HG03139 (cell line): ENCODE measurements around the gene ZNF565.
"Not testable (repeated sequence)": the region's sequence is repeated elsewhere in the genome, so short reads cannot be mapped to it uniquely, and the experiment has no call there.

Source experiments
- ATAC-seq: cut with Tn5 transposase; IDR thresholded peaks from one replicate; pipeline ENCODE4 v1.9.1; 2021; ENCODE audit not compliant: unreplicated experiment

ZNF565 gene

DNA sequence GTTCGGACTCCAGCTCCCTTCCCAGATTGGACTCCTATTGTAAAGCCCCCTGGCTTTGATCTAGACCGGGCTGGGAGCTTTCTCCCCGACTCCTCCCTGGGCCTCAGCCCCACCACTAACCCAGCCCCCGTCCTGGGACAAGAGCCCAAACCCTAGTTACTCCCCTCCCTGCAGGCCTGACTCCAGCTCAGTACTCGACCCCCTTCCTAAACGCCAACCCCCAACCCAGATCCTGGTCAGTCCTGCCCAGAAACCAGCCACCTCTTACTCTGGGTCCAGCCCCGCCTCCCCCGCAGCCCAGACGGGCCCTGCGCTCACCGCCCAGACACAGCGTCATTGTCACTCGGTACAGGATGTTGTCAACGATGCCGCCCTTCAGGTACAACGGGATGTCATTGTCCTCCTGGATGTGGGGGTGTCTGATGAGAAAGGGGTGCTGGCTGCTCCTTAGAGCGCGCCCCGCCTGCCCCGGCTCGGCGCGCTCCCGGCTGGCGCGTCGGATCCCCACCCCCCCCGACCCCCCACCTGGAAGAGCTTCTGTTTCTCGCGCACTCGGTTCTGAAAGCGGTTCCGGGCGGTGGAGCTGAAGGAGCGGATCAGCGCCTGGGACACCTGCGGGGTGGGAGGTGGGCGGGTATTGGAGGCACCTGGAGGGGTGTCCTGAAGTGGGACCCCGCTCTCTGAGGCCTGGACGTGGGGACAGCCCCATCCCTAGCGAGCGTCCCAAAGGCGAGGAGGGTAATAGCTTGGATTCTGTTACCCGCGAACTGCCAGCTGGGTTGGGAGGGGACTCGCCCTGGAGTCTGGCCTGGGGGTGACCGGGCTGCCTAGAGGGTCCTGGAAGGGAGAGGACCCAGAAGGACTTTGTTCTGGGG is 63.1 kb downstream of the ZNF565 start:
- no peak for ATAC-seq

DNA sequence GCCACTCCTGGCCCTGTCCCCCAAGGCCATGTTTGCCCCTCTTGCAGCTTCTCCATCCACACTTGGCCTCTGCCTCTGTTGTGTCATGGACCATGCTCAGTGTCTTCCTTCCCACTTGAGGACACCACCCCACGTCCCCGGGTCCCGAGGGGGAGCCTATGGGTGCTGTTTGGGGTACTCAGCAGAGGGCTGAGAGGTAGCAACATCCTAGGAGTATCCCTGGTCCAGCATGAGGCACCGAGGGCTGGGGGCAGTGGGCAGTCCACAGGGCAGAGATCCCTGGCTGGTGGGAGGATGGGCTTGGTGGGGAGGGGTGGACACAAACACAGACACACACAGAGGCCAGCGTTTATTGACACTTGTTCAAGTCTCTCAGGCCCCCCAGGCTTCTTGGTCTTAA is 63.9 kb downstream of the ZNF565 start:
- ATAC-seq: no peak

DNA sequence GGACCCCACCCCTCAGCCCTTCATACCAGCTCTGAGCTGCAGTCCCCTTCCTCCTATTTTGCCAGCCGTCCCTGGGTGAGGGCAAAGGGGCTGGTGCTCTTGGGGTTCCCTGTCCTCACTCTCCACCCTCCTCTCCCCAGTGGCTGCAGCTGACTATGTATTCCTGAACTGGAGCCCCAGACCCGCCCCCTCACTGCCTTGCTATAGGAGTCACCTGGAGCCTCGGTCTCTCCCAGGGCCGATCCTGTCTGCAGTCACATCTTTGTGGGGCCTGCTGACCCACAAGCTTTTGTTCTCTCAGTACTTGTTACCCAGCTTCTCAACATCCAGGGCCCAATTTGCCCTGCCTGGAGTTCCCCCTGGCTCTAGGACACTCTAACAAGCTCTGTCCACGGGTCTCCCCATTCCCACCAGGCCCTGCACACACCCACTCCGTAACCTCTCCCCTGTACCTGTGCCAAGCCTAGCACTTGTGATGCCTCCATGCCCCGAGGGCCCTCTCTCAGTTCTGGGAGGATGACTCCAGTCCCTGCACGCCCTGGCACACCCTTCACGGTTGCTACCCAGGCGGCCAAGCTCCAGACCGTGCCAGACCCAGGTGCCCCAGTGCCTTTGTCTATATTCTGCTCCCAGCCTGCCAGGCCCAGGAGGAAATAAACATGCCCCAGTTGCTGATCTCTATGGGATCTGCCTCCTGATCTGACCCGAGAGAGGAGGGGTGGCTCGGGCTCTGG is 64.6 kb downstream of the ZNF565 start:
- no peak for ATAC-seq

DNA sequence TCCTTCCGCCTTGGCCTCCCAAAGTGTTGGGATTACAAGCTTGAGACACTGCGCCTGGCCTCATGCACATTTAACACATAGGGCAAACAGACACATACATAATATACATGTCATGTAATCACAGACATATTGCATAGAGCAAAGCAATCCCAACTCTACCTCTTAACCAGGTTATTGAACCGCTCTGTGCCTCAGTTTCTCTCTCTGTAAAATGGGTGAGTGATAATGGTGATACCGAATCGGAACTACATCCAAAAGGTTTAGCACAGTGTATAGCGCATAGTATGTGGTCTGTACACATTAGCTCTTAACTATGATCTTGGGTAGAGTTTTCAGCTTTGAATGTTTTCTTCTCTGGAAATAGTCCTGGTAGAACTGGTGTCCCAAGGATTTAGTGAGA is 69.8 kb downstream of the ZNF565 start:
- ATAC-seq: no peak

DNA sequence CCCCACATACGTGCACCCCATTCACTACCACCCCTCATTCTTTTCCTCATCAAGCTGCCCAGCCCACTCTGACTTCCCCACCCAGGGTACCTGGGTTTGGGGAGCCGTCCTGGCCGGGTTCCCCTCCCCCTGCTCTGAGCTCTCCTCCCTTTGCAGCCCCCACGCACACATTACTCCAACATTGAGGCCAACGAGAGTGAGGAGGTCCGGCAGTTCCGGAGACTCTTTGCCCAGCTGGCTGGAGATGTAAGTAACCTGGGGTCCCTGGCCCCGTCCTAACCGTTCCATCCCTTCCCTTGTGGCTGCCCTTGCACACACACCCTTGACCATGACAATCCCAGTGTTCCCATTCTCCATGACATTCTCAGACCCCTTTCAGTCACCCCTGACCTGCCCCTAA is 72.0 kb downstream of the ZNF565 start:
- no peak for ATAC-seq

DNA sequence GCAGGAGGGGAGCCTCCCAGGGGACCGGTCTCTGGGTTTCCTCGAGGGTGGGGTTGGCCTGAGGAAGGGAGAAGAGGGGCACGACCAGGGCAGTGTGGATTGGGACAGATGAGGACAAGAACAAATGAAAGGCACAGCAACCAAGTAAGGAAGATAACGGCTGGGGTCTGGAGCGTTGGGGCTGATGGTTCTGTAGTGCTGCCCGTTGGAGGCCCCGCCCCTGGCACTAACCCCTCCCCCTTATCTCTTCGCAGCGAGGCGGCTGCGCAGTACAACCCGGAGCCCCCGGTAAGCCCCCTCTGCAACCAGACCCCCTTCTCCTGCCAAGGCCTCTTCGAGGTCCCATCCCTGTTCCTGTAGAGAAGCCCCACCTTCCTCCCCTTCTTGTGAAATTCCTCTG is 72.4 kb downstream of the ZNF565 start:
- ATAC-seq: no peak

DNA sequence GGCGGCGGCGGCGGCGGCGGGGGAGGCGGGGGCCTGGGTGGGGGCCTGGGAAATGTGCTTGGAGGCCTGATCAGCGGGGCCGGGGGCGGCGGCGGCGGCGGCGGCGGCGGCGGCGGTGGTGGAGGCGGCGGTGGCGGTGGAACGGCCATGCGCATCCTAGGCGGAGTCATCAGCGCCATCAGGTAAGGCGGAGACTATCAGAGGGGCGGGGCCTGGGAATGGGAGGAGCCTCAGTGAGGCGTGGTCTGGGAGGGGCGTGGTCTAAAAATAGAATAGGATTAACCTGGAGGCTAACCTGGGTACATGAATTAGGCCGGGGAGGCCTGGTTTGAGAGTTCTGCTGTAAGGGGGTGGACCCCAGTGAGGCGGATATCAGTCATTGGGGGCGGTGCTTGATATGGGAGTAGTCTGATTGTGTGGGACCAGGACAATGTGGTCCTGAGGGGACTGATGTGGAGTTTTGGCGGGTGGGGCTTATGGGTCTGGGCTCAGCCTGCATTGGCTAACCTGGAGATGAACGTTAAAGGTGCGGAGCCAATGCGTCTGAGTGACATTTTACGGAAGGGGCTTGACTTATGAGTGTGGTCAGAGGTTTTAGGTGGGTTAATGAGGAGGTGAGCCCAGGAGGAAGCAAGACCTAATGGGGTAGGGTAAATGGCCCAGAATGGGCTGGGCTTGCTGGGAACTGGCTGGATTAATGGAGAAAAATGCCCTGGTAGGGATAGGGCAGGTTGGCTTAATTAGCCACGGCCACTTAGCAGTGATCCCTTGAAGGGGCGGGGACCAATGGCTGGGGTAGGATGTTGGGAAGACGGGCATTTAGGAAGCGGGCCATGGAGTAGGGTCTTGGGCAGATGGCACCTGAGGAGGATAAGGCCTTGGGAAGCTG is 73.2 kb downstream of the ZNF565 start:
- peak; percentile 45 for ATAC-seq

DNA sequence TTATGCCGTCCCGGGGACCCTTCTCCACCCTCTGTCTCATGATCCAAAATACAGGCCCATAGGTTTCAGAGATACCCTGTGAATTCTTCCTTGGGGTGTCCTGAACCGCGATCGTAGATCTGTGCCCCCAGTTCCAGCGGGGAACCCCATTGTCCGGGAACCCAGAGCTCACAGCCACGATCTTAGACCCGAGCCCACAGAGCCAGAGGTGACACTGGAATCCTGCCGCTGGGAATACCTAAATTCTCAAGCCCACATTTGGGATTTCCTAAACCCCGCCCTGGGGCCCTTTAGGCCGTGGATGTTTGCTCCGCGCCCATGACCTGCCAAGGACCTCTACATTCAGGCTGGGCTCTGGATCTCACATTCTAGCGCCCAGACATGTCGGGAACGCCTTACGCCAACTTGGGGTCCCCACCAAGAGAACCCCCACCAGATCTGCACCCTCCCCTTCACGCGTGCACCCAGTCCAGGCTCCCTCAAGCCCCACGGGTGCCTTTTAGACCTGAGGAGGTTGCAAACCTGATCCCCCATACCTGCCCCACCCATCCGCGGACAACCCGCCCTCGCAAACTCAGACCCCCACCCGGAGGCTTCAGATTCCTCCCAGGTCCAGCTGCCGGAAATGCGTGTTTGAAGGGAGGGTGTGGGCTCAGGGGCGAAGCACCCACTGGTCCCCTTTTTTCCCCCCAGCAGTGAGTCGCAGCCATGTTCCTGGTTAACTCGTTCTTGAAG is 74.0 kb downstream of the ZNF565 start:
- no peak for ATAC-seq

DNA sequence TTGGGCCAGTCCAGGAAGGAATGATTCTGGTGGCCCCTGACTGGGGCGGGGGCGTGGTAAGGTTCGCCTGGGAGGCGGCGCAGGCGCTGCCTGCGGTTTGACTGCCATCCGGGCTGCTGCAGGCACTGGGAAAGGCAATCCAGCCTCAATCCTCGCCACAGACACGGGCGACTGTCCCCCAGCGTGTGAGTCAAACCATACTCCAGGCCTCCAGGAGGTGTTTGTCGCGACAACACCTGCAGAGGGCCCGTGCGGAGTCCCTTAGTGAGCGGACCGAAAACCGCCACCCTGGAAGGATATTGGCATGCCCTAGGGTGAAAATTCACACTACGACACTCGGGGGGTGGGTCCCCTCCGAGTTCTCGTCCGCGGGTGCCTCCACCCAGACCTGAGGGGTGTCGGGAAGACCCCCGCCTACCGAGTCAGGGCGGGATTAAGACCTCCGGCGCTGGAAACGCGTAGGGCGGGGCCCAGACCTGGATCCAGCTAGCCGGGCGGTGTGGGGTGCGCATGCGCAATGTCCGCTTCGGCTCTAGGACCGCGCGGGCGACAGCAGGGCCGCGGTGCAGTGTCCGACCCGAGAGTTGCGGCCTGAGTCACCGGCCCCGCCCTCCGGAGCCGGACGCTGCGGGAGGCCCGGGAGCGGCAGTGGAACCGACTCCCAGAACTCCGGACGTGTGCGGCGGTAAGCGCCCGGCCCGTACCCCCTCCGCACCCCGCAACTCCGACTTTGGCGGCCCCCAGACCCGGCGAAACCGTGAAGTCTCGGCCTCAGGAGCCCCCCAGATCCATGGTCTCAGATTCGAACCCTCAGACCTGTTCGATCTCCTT is 74.8 kb downstream of the ZNF565 start, which contains the start of gene CAPNS1:
Gene CAPNS1, plus strand, starts transcription at position 594 of the 831 bp plus-strand sequence. CDS start 946 bp downstream, outside the sequence.
- ATAC-seq: peak; percentile 80

DNA sequence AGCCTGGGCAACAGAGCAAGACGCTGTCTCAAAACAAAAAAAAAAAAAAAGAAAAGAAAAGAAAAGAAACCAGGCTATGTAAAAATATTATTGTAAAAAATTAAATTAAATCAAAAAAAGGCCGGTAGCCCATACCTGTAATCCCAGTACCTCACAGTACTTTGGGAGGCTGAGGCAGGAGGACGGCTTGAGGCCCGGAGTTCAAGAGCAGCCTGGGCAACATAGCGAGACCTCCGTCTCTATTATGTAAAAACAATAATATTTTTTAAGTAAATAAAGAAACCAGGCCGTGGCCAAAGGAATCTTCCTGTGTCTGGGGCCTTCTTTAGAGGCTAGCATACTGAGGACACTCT is 75.4 kb downstream of the ZNF565 start:
- no peak for ATAC-seq

DNA sequence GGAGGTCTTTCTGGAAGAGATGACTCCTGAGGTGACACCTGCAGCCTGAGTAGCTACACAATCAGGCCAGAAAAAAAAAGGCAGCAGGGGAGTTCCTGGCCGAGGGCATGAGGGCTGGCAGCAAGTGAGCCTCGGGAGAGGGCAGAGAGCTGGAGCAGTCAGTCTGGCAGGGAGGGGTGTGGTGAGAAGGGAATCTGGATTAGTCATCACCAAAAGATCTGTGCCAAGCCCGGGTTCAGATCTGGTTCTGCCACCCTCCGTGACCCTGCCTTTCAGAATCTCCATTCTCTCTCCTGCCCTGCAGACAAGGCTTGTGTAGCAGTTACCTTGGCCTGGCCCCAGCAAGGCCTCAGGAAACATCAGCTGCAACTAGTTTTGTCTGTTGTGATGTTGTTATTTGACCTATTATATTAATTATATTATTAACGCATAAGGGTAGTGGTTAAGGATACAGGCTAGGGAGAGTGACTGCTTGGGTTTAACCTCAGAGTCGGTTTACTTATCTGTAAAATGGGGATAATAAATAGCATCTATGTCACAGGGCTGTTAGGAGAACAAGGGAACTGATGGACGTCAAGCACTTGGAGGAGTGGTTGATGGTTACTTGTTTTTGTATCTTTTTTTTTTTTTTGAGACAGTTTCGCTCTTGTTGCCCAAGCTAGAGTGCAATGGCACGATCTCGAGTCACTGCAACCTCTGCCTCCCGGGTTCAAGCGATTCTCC is 77.3 kb downstream of the ZNF565 start:
- ATAC-seq: no peak

DNA sequence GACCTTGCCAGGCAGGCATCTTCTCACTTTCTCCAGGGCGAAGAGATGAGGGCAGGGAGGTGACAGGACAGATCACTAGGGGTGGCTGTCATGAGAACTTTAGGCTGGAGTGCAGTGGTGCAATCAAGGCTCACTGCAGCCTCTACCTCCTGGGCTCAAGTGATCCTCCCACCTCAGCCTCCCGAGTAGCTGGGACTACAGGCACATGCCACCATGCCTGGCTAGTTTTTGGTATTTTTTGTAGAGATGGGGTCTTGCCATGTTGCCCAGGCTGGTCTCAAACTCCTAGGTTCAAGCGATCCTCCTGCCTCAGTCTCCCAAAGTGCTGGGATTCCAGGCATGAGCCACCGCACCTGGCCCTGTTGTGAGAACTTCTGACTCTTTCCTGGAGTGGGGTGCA is 79.6 kb downstream of the ZNF565 start:
- ATAC-seq: not testable (repeated sequence)
